Naive thymus-derived CD8-positive, alpha-beta T cell (primary cell): ENCODE results near the gene MCM3AP. TPM values are rescaled to one million over a fixed set of nuclear protein-coding genes. Genes with fewer than 3 reads are reported as not detected.
"Not testable (repeated sequence)": the region's sequence is repeated elsewhere in the genome, so short reads cannot be mapped to it uniquely, and the experiment has no call there.

Experiments
- ATAC-seq, 2 donors: fragments of 150-1000 bp; cut with Tn5 transposase in 1 of 2; sonication (Bioruptor Pico), chemical (Tn5 transposase) in 1 of 2; 1 replicate in 1 of 2; 2 replicates in 1 of 2; pipeline ENCODE4 v1.10.0; 2021; ENCODE audit warnings: mild to moderate bottlenecking in 2 of 2, moderate library complexity in 2 of 2
- POLR2A ChIA-PET: fragments of 350-600 bp; sonication (Branson Sonifier 250); formaldehyde crosslinking; loops from one replicate; lab custom pipeline; 2021; ENCODE audit warnings: antibody characterized with exemption; lab: Charles Lee
- DNase-seq, 10 donors: peaks; one replicate each; pipeline versions ENCODE4 v3.0.0 to v3.0.0-alpha.2; 2020 to 2022
- H3K27ac Mint-ChIP-seq, 10 donors: one replicate each; pipeline ENCODE4 v1.8.0; 2020 to 2022; ENCODE audit warnings: mild to moderate bottlenecking in 10 of 10, mixed read lengths in 10 of 10, moderate library complexity in 4 of 10, inconsistent platforms in 1 of 10
- H3K27me3 Mint-ChIP-seq, 5 donors: one replicate each; pipeline ENCODE4 v1.8.0; 2021 to 2022; ENCODE audit warnings: mixed read lengths in 5 of 5
- H3K36me3 Mint-ChIP-seq, 3 donors: one replicate each; pipeline ENCODE4 v1.8.0; 2020 to 2022; ENCODE audit warnings: mixed read lengths in 3 of 3, mild to moderate bottlenecking in 2 of 3, inconsistent platforms in 1 of 3
- H3K4me1 Mint-ChIP-seq, 4 donors: one replicate each; pipeline ENCODE4 v1.8.0; 2021 to 2022; ENCODE audit warnings: mixed read lengths in 4 of 4
- H3K4me3 Mint-ChIP-seq, 10 donors: one replicate each; pipeline ENCODE4 v1.8.0; 2020 to 2022; ENCODE audit warnings: mild to moderate bottlenecking in 10 of 10, mixed read lengths in 10 of 10, moderate library complexity in 6 of 10, inconsistent platforms in 1 of 10
- H3K9me3 Mint-ChIP-seq, 9 donors: one replicate each; pipeline ENCODE4 v1.8.0; 2020 to 2022; ENCODE audit warnings: mixed read lengths in 9 of 9, mild to moderate bottlenecking in 3 of 9, inconsistent platforms in 1 of 9, moderate library complexity in 1 of 9
- polyA plus RNA-seq, 3 donors: library from polyadenylated mRNA; unstranded; fragments of 300-500 nt; fragmentation: Illumina TruSeq; gene quantifications; one replicate each; pipeline ENCODE4 v1.2.3, GENCODE V29; 2021
- total RNA-seq, 8 experiments: library from RNA in 2 of 8; stranded (reverse) in 2 of 8; gene quantifications; one replicate each; pipeline ENCODE4 v1.2.3 and lab custom pipeline; 2021 to 2026

Gene MCM3AP
- total and polyA plus RNA-seq, 5 experiments from 2014 or later = 40.5 to 187 (median 61.0) TPM

GRCh38 chr21:46246345-46246744, 39.1 kb downstream of the MCM3AP start:
- peaks cover 5 to 90% (median 34%) of the 10 kb centered on the region in 3 donors for H3K36me3 Mint-ChIP-seq
- H3K27ac Mint-ChIP-seq = peak overlapping the region in 5 of 10 donors; percentile 40 to 84 (median 47)
- POLR2A ChIA-PET = interaction anchor here (0.6 kb wide), 1 partner anchor 12 kb away, joined by 3 read pairs; no protein-coding TSS in a partner anchor

GRCh38 chr21:46245213-46245915, 40.0 kb downstream of the MCM3AP start:
- Mint-ChIP-seq H3K4me3 (no peak overlapping the region), H3K36me3 (peaks cover 5 to 90% (median 30%) of the 10 kb centered on the region in 3 donors), H3K9me3 (no peaks in the 10 kb centered on the region), H3K27me3 (no peaks in the 10 kb centered on the region), H3K4me1 (peaks cover 9 to 16% (median 13%) of the 10 kb centered on the region in 4 donors), H3K27ac (no peak overlapping the region)
- no peak for ATAC-seq
- DNase-seq = no peak
- POLR2A ChIA-PET = interaction anchor here (0.6 kb wide), 1 partner anchor 13 kb away, joined by 3 read pairs; no protein-coding TSS in a partner anchor

More at GRCh38 chr21:46246345-46246744, 39.1 kb downstream of the MCM3AP start:
- Mint-ChIP-seq H3K4me3 (no peak overlapping the region), H3K27me3 (no peaks in the 10 kb centered on the region), H3K4me1 (peaks cover 16 to 21% (median 19%) of the 10 kb centered on the region in 4 donors), H3K9me3 (no peaks in the 10 kb centered on the region)
- ATAC-seq = no peak
- DNase-seq = no peak

- Mint-ChIP-seq H3K9me3 (no peaks in the 10 kb centered on the region), H3K27me3 (no peaks in the 10 kb centered on the region), H3K27ac (peak overlapping the region in 1 of 10 donors; percentile 8), H3K4me1 (peaks cover 2 to 11% (median 8%) of the 10 kb centered on the region in 4 donors), H3K4me3 (no peak overlapping the region), H3K36me3 (peaks cover 5 to 89% (median 25%) of the 10 kb centered on the region in 3 donors)
- no peak for DNase-seq
- POLR2A ChIA-PET = no interaction called here
- no peak for ATAC-seq
Measured at GRCh38 chr21:46244602-46245001, 40.8 kb downstream of the MCM3AP start.

GRCh38 chr21:46243960-46244361, 41.5 kb downstream of the MCM3AP start:
- H3K9me3 Mint-ChIP-seq = no peaks in the 10 kb centered on the region
- H3K36me3 Mint-ChIP-seq = peaks cover 5 to 89% (median 29%) of the 10 kb centered on the region in 3 donors
- no peak for ATAC-seq
- POLR2A ChIA-PET = no interaction called here
- DNase-seq = no peak
- H3K4me1 Mint-ChIP-seq = peaks cover 2 to 14% (median 9%) of the 10 kb centered on the region in 4 donors
- H3K4me3 Mint-ChIP-seq = no peak overlapping the region
- peak overlapping the region in 1 of 10 donors; percentile 8 for H3K27ac Mint-ChIP-seq
- no peaks in the 10 kb centered on the region for H3K27me3 Mint-ChIP-seq

GRCh38 chr21:46243325-46243724, 42.1 kb downstream of the MCM3AP start:
- POLR2A ChIA-PET = interaction anchor here (1.4 kb wide), 1 partner anchor 13 kb away, joined by 3 read pairs; no protein-coding TSS in a partner anchor
- DNase-seq = no peak
- no peak for ATAC-seq
- H3K27me3 Mint-ChIP-seq = no peaks in the 10 kb centered on the region
- no peak overlapping the region for H3K4me3 Mint-ChIP-seq
- peaks cover 0 to 15% (median 8%) of the 10 kb centered on the region in 4 donors for H3K4me1 Mint-ChIP-seq
- peak overlapping the region in 4 of 10 donors; percentile 16 to 76 (median 45) for H3K27ac Mint-ChIP-seq
- H3K36me3 Mint-ChIP-seq = peaks cover 0 to 87% (median 31%) of the 10 kb centered on the region in 3 donors
- H3K9me3 Mint-ChIP-seq = no peaks in the 10 kb centered on the region

- Mint-ChIP-seq H3K27ac (peak overlapping the region in 3 of 10 donors; percentile 29 to 51 (median 46)), H3K4me1 (peaks cover 0 to 13% (median 7%) of the 10 kb centered on the region in 4 donors), H3K36me3 (peaks cover 0 to 79% (median 27%) of the 10 kb centered on the region in 3 donors)
- ATAC-seq, H3K4me3 Mint-ChIP-seq, DNase-seq, H3K9me3 Mint-ChIP-seq, POLR2A ChIA-PET, H3K27me3 Mint-ChIP-seq: not testable (repeated sequence)
Measured at GRCh38 chr21:46241577-46241976, 43.8 kb downstream of the MCM3AP start.

- peaks cover 1 to 80% (median 25%) of the 10 kb centered on the region in 3 donors for H3K36me3 Mint-ChIP-seq
- no peak overlapping the region for H3K4me3 Mint-ChIP-seq
- POLR2A ChIA-PET = interaction anchor here (0.6 to 1.8 kb wide), 2 partner anchors 10 to 20 kb away, joined by 4 to 6 read pairs; no protein-coding TSS in a partner anchor
- no peaks in the 10 kb centered on the region for H3K27me3 Mint-ChIP-seq
- H3K9me3 Mint-ChIP-seq = no peaks in the 10 kb centered on the region
- DNase-seq (no peak), ATAC-seq (no peak)
- H3K27ac Mint-ChIP-seq = peak overlapping the region in 8 of 10 donors; percentile 31 to 92 (median 78)
- H3K4me1 Mint-ChIP-seq = peaks cover 0 to 12% (median 6%) of the 10 kb centered on the region in 4 donors
Measured at GRCh38 chr21:46239817-46240325, 45.5 kb downstream of the MCM3AP start.

- Mint-ChIP-seq H3K36me3 (peaks cover 16 to 79% (median 36%) of the 10 kb centered on the region in 3 donors), H3K27me3 (no peaks in the 10 kb centered on the region), H3K9me3 (no peaks in the 10 kb centered on the region), H3K4me3 (no peak overlapping the region), H3K4me1 (peaks cover 9 to 23% (median 17%) of the 10 kb centered on the region in 4 donors), H3K27ac (no peak overlapping the region)
- ATAC-seq (no peak), DNase-seq (no peak)
- POLR2A ChIA-PET = no interaction called here
Measured at GRCh38 chr21:46237474-46237873, 47.9 kb downstream of the MCM3AP start.

GRCh38 chr21:46234436-46234950, 50.9 kb downstream of the MCM3AP start:
- no peak for DNase-seq
- no peak overlapping the region for H3K4me3 Mint-ChIP-seq
- H3K27me3 Mint-ChIP-seq = no peaks in the 10 kb centered on the region
- H3K36me3 Mint-ChIP-seq = peaks cover 21 to 54% (median 42%) of the 10 kb centered on the region in 3 donors
- peak overlapping the region in 6 of 10 donors; percentile 39 to 79 (median 59) for H3K27ac Mint-ChIP-seq
- H3K9me3 Mint-ChIP-seq = peaks cover 0 to 6% (median 0%) of the 10 kb centered on the region in 9 donors
- ATAC-seq = no peak
- peaks cover 24 to 44% (median 30%) of the 10 kb centered on the region in 4 donors for H3K4me1 Mint-ChIP-seq
- POLR2A ChIA-PET = no interaction called here

- POLR2A ChIA-PET = interaction anchor here (1.1 to 1.9 kb wide), 4 partner anchors 10 to 256 kb away, joined by 3 to 6 read pairs (median 3); no protein-coding TSS in a partner anchor
- Mint-ChIP-seq H3K4me3 (peak overlapping the region; percentile 68 to 99 (median 79)), H3K4me1 (peaks cover 44 to 65% (median 63%) of the 10 kb centered on the region in 4 donors), H3K9me3 (peaks cover 0 to 6% (median 0%) of the 10 kb centered on the region in 9 donors), H3K27me3 (no peaks in the 10 kb centered on the region), H3K27ac (peak overlapping the region; percentile 6 to 87 (median 70)), H3K36me3 (peaks cover 20 to 31% (median 23%) of the 10 kb centered on the region in 3 donors)
- ATAC-seq = no peak
- DNase-seq = peak in 2 of 10 donors; percentile 2 to 11
Measured at GRCh38 chr21:46229923-46230260, 55.5 kb downstream of the MCM3AP start.

- H3K36me3 Mint-ChIP-seq = peaks cover 15 to 25% (median 17%) of the 10 kb centered on the region in 3 donors
- H3K4me3 Mint-ChIP-seq = peak overlapping the region; percentile 77 to 99 (median 95)
- peak in 3 of 10 donors; percentile 25 to 62 (median 60) for DNase-seq
- H3K27ac Mint-ChIP-seq = peak overlapping the region; percentile 81 to 99 (median 97)
- no peaks in the 10 kb centered on the region for H3K27me3 Mint-ChIP-seq
- ATAC-seq = peak; percentile 34 to 43
- H3K9me3 Mint-ChIP-seq = peaks cover 0 to 6% (median 0%) of the 10 kb centered on the region in 9 donors
- POLR2A ChIA-PET = interaction anchor here (1.1 to 1.9 kb wide), 3 partner anchors 11 to 23 kb away, joined by 3 to 6 read pairs (median 3); no protein-coding TSS in a partner anchor
- H3K4me1 Mint-ChIP-seq = peaks cover 39 to 65% (median 61%) of the 10 kb centered on the region in 4 donors
Measured at GRCh38 chr21:46229133-46229922, 56.1 kb downstream of the MCM3AP start.
